Astrocyte (in vitro differentiated cells and primary cell): Measurements from ENCODE around the gene ZNF70. TPM values are rescaled to one million over a fixed set of nuclear protein-coding genes. Genes with fewer than 3 reads are reported as not detected.

ENCODE experiments used
- DNase-seq: peaks from one replicate; pipeline ENCODE4 v3.0.0-alpha.2; 2010; ENCODE audit warnings: low read depth
- FAIRE-seq: peaks from 2 replicates; lab custom pipeline; 2011; peaks lifted over from hg19 to GRCh38; lab: Jason Lieb, UNC
- H2AFZ ChIP-seq: 2 replicates; pipeline ENCODE4 v1.6.0; 2012; ENCODE audit warnings: low read depth, low read length, inconsistent platforms
- H3K27ac ChIP-seq: 2 replicates; pipeline ENCODE4 v1.5.1; 2011; ENCODE audit warnings: low read depth, low read length, inconsistent platforms
- H3K27me3 ChIP-seq: 2 replicates; pipeline ENCODE4 v1.6.0; 2011; ENCODE audit warnings: low read length, inconsistent platforms; ENCODE audit not compliant: insufficient read depth
- H3K36me3 ChIP-seq: 2 replicates; pipeline ENCODE4 v1.5.1; 2011; ENCODE audit warnings: low read length, inconsistent platforms; ENCODE audit not compliant: insufficient read depth
- H3K4me1 ChIP-seq: 2 replicates; pipeline ENCODE4 v1.5.1; 2011; ENCODE audit warnings: low read length, inconsistent platforms; ENCODE audit not compliant: insufficient read depth
- H3K4me2 ChIP-seq: 2 replicates; pipeline ENCODE4 v1.6.0; 2012; ENCODE audit warnings: low read length, inconsistent platforms
- H3K4me3 ChIP-seq: 2 replicates; pipeline ENCODE4 v1.5.1; 2011; ENCODE audit warnings: low read depth, mild to moderate bottlenecking, low read length, inconsistent platforms; ENCODE audit not compliant: insufficient read depth
- H3K79me2 ChIP-seq: 2 replicates; pipeline ENCODE4 v1.6.0; 2012; ENCODE audit warnings: mild to moderate bottlenecking, low read length, inconsistent platforms; ENCODE audit not compliant: insufficient read depth
- H3K9ac ChIP-seq: 2 replicates; pipeline ENCODE4 v1.6.0; 2012; ENCODE audit warnings: mild to moderate bottlenecking, low read length, inconsistent platforms
- H3K9me3 ChIP-seq: 2 replicates; pipeline ENCODE4 v1.5.1; 2012; ENCODE audit warnings: low read depth, mild to moderate bottlenecking, low read length, inconsistent platforms; ENCODE audit not compliant: insufficient read depth
- H4K20me1 ChIP-seq: 2 replicates; pipeline ENCODE4 v1.6.0; 2012; ENCODE audit warnings: low read length, inconsistent platforms; ENCODE audit not compliant: insufficient read depth
- H3K27ac Mint-ChIP-seq: one replicate; pipeline ENCODE4 v1.8.0; 2021; ENCODE audit warnings: mild to moderate bottlenecking, mixed read lengths; ENCODE audit not compliant: unreplicated experiment
- H3K27me3 Mint-ChIP-seq: one replicate; pipeline ENCODE4 v1.8.0; 2021; ENCODE audit warnings: low read depth, mixed read lengths; ENCODE audit not compliant: unreplicated experiment
- H3K36me3 Mint-ChIP-seq: one replicate; pipeline ENCODE4 v1.8.0; 2021; ENCODE audit warnings: low read depth, mixed read lengths; ENCODE audit not compliant: unreplicated experiment
- H3K4me1 Mint-ChIP-seq: one replicate; pipeline ENCODE4 v1.8.0; 2021; ENCODE audit warnings: low read depth, mixed read lengths; ENCODE audit not compliant: unreplicated experiment
- H3K4me3 Mint-ChIP-seq: one replicate; pipeline ENCODE4 v1.8.0; 2021; ENCODE audit warnings: mild to moderate bottlenecking, moderate library complexity, mixed read lengths; ENCODE audit not compliant: unreplicated experiment
- H3K9me3 Mint-ChIP-seq: one replicate; pipeline ENCODE4 v1.8.0; 2021; ENCODE audit warnings: mild to moderate bottlenecking, mixed read lengths; ENCODE audit not compliant: unreplicated experiment
- EZH2 ChIP-seq: IDR thresholded peaks from 2 replicates; pipeline ENCODE4 v1.6.1; 2012; ENCODE audit warnings: mild to moderate bottlenecking, low read length, inconsistent platforms; ENCODE audit not compliant: insufficient read depth
- total RNA-seq: library from RNA; stranded (reverse); gene quantifications from 2 replicates; pipeline ENCODE4 v1.2.1, GENCODE V29; 2021
- TF ChIP-seq, protein P1 (sequence below): IDR thresholded peaks from 2 replicates; pipeline ENCODE4 v1.5.1; 2011; ENCODE audit warnings: low read depth, mild to moderate bottlenecking, inconsistent platforms, low read length, moderate library complexity; ENCODE audit not compliant: insufficient read depth

The ZNF70 gene
- total RNA-seq, 1 donor from 2014 or later: 8.8 TPM

- peaks cover 9% of the 10 kb centered on the region for H3K36me3 Mint-ChIP-seq
- no peaks in the 10 kb centered on the region for H3K9me3 Mint-ChIP-seq
- Histone ChIP-seq H2AFZ (no peak overlapping the region), H4K20me1 (no peaks in the 10 kb centered on the region), H3K4me1 (peaks cover 18% of the 10 kb centered on the region), H3K4me2 (no peak overlapping the region), H3K4me3 (no peak overlapping the region), H3K79me2 (no peaks in the 10 kb centered on the region), H3K9me3 (no peaks in the 10 kb centered on the region), H3K27me3 (no peaks in the 10 kb centered on the region), H3K27ac (no peak overlapping the region), H3K36me3 (no peaks in the 10 kb centered on the region), H3K9ac (no peak overlapping the region)
- no peak overlapping the region for H3K27ac Mint-ChIP-seq
- TF ChIP-seq, protein P1, sequence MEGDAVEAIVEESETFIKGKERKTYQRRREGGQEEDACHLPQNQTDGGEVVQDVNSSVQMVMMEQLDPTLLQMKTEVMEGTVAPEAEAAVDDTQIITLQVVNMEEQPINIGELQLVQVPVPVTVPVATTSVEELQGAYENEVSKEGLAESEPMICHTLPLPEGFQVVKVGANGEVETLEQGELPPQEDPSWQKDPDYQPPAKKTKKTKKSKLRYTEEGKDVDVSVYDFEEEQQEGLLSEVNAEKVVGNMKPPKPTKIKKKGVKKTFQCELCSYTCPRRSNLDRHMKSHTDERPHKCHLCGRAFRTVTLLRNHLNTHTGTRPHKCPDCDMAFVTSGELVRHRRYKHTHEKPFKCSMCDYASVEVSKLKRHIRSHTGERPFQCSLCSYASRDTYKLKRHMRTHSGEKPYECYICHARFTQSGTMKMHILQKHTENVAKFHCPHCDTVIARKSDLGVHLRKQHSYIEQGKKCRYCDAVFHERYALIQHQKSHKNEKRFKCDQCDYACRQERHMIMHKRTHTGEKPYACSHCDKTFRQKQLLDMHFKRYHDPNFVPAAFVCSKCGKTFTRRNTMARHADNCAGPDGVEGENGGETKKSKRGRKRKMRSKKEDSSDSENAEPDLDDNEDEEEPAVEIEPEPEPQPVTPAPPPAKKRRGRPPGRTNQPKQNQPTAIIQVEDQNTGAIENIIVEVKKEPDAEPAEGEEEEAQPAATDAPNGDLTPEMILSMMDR: no peak
- TF ChIP-seq EZH2: no peak
- H3K4me1 Mint-ChIP-seq: peaks cover 17% of the 10 kb centered on the region
- no peak overlapping the region for H3K4me3 Mint-ChIP-seq
- FAIRE-seq (no peak), DNase-seq (no peak)
- peaks cover 16% of the 10 kb centered on the region for H3K27me3 Mint-ChIP-seq
These were observed 28.8 kb upstream of the ZNF70 start for GRCh38 chr22:23779731-23780130.

DNA sequence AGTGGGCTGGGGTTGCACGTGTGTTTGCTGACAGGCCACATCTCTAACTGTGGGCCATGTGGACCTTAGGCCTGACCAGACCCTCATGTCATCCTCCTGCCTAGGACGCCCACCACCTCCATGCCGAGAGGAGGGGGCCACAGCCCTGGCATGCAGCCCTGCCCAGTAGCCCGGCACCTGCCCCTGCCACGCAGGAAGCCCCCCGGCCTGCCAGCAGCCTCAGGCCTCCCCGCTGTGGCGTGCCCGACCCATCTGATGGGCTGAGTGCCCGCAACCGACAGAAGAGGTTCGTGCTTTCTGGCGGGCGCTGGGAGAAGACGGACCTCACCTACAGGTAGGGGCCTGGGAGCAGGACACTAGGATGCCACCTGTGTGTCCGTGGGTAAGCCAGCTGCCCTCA, 28.2 kb upstream of the ZNF70 start:
- no peaks in the 10 kb centered on the region for H3K27me3 ChIP-seq
- peaks cover 18% of the 10 kb centered on the region for H3K27me3 Mint-ChIP-seq
- no peak for TF ChIP-seq EZH2
- no peaks in the 10 kb centered on the region for H3K9me3 Mint-ChIP-seq
- no peak overlapping the region for H3K27ac Mint-ChIP-seq
- no peak overlapping the region for H3K4me3 ChIP-seq
- no peak overlapping the region for H3K27ac ChIP-seq
- no peaks in the 10 kb centered on the region for H3K9me3 ChIP-seq
- H3K9ac ChIP-seq: no peak overlapping the region
- no peaks in the 10 kb centered on the region for H3K36me3 ChIP-seq
- no peak for FAIRE-seq
- DNase-seq: no peak
- no peaks in the 10 kb centered on the region for H3K79me2 ChIP-seq
- H4K20me1 ChIP-seq: no peaks in the 10 kb centered on the region
- no peak overlapping the region for H2AFZ ChIP-seq
- peaks cover 12% of the 10 kb centered on the region for H3K4me1 ChIP-seq
- H3K4me2 ChIP-seq: no peak overlapping the region
- H3K4me1 Mint-ChIP-seq: peaks cover 16% of the 10 kb centered on the region
- H3K36me3 Mint-ChIP-seq: peaks cover 9% of the 10 kb centered on the region
- no peak overlapping the region for H3K4me3 Mint-ChIP-seq

DNA sequence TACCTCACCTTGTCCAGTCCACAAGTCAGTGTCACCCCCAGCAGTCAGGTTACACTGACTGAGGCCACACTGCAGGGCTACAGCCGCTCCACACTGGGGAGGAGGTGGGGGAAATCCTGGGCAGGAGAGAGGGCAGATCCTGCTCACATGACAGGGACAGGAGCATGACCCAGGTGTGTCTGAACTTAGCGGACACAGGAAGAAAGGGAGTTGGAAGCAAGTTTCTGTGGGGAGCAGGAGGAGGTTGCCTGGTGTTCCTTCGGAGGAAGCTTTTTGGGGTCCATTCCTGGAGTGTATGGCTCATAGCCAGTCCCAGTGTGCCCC, 27.6 kb upstream of the ZNF70 start:
- no peak for FAIRE-seq
- peaks cover under 1% of the 10 kb centered on the region for H4K20me1 ChIP-seq
- H3K27ac Mint-ChIP-seq: no peak overlapping the region

More for the DNA sequence above, 27.6 kb upstream of the ZNF70 start:
- Histone ChIP-seq H3K36me3 (no peaks in the 10 kb centered on the region), H3K27me3 (no peaks in the 10 kb centered on the region), H3K4me3 (no peak overlapping the region), H2AFZ (no peak overlapping the region), H3K9me3 (no peaks in the 10 kb centered on the region), H3K27ac (no peak overlapping the region), H3K9ac (no peak overlapping the region), H3K79me2 (no peaks in the 10 kb centered on the region), H3K4me1 (peaks cover 7% of the 10 kb centered on the region), H3K4me2 (no peak overlapping the region)
- peaks cover 19% of the 10 kb centered on the region for H3K27me3 Mint-ChIP-seq
- no peak for DNase-seq
- H3K36me3 Mint-ChIP-seq: peaks cover 9% of the 10 kb centered on the region
- H3K4me3 Mint-ChIP-seq: no peak overlapping the region
- H3K9me3 Mint-ChIP-seq: no peaks in the 10 kb centered on the region
- no peak for TF ChIP-seq EZH2
- TF ChIP-seq, protein P1: no peak
- peaks cover 16% of the 10 kb centered on the region for H3K4me1 Mint-ChIP-seq
